ENCODE data around the gene COL27A1. TPM values are rescaled to one million over a fixed set of nuclear protein-coding genes. Genes with fewer than 3 reads are reported as not detected.
A peak's percentile ranks its signal among the peaks of the same experiment; 100 is the strongest.

The COL27A1 gene
- total and polyA plus RNA-seq, 2 donors (not counting 3 experiments of a cell fraction or from before 2014, with no cell fraction given), result 14.7 to 49.1 TPM

- H3K27me3 ChIP-seq (ENCODE audit: control insufficient read depth in 2 of 2, insufficient read depth in 2 of 2, low read length in 2 of 2), result no peaks in the 10 kb centered on the region
- DNase-seq (ENCODE audit: low read depth, low spot score), result peak; percentile 68
- no peak overlapping the region for H2AFZ ChIP-seq (ENCODE audit: low read depth, low read length)
- peak overlapping the region; percentile 35 for H3K9ac ChIP-seq (replicated peaks; ENCODE audit: extremely low read depth, insufficient read depth, low read length)
- intact Hi-C loops (cut with micrococcal nuclease), result loop anchor here (2.0 to 5.0 kb wide), 2 partner anchors 64 to 69 kb away; partner anchors contain the start of gene COL27A1
- no peaks in the 10 kb centered on the region for H3K36me3 ChIP-seq (ENCODE audit: control insufficient read depth in 2 of 2, extremely low read depth in 1 of 2, insufficient read depth in 2 of 2, low read length in 2 of 2)
- POLR2A ChIA-PET, result no interaction called here
- H3K4me3 ChIP-seq (replicated peaks in 1 of 3; ENCODE audit: insufficient read depth in 1 of 3, low read depth in 1 of 3, low read length in 3 of 3), result no peak overlapping the region
- H3K79me2 ChIP-seq (ENCODE audit: control insufficient read depth, insufficient read depth, low read length), result no peaks in the 10 kb centered on the region
- no peak for TF ChIP-seq CTCF (IDR thresholded peaks at IDR 0.05; ENCODE audit: extremely low read depth in 1 of 2, insufficient read depth in 1 of 2, low read depth in 1 of 2, low read length in 2 of 2)
- no peak for TF ChIP-seq POLR2A (IDR thresholded peaks at IDR 0.05; ENCODE audit: low read depth, low read length)
- TF ChIP-seq JUN (IDR thresholded peaks at IDR 0.05; ENCODE audit: borderline replicate concordance, insufficient read depth, insufficient read length, low read depth), result peak; percentile 85
- peak; percentile 30 for TF ChIP-seq GATA2 (IDR thresholded peaks at IDR 0.05; ENCODE audit: insufficient read depth, insufficient read length, low read depth, low read length)
- TF ChIP-seq POLR2AphosphoS5 (IDR thresholded peaks at IDR 0.05; ENCODE audit: insufficient read depth, low read depth, low read length), result peak; percentile 49
- TF ChIP-seq FOS (IDR thresholded peaks at IDR 0.05; ENCODE audit: borderline replicate concordance, insufficient read depth, low read length), result peak; percentile 96
- H3K9me3 ChIP-seq (replicated peaks; ENCODE audit: control insufficient read depth, insufficient read depth, low read length), result no peaks in the 10 kb centered on the region
- BruUV-seq (replicated peaks), result TSS peak; percentile 54
- no peaks in the 10 kb centered on the region for H4K20me1 ChIP-seq (replicated peaks; ENCODE audit: control insufficient read depth, extremely low read depth, insufficient read depth, low read length)
- H3K4me1 ChIP-seq (ENCODE audit: control insufficient read depth, extremely low read depth, insufficient read depth, low read length), result peaks cover 74% of the 10 kb centered on the region
- H3K27ac ChIP-seq (ENCODE audit: insufficient read depth, low read depth, low read length), result peak overlapping the region; percentile 91
- CTCF ChIA-PET, result interaction anchor here (1.0 to 2.9 kb wide), 5 partner anchors 15 to 141 kb away, joined by 3 to 13 read pairs (median 5); partner anchors contain the start of gene COL27A1
- FAIRE-seq, result no peak
- peak overlapping the region; percentile 63 for H3K4me2 ChIP-seq (ENCODE audit: insufficient read depth, low read length)
- no peaks in the 10 kb centered on the region for H3K9me1 ChIP-seq (replicated peaks; ENCODE audit: control insufficient read depth, extremely low read depth, insufficient read depth, low read length)
- dilution Hi-C loops (cut with MboI; ENCODE audit: extremely low pct_ligation_motif_present, low sequenced_read_pairs), result no loop called here
Measured at GRCh38 chr9:114223564-114224246, 68.4 kb downstream of the COL27A1 start.

All from endothelial cell of umbilical vein (primary cell).